HG03025 (cell line): Measurements from ENCODE around the gene NSRP1.
A peak's percentile ranks its signal among the peaks of the same experiment; 100 is the strongest.
"Not testable (repeated sequence)": the region's sequence is repeated elsewhere in the genome, so short reads cannot be mapped to it uniquely, and the experiment has no call there.

ENCODE experiments used
- ATAC-seq: cut with Tn5 transposase; IDR thresholded peaks from one replicate; pipeline ENCODE4 v1.9.1; 2021; ENCODE audit warnings: mild to moderate bottlenecking, moderate library complexity; ENCODE audit not compliant: unreplicated experiment, low FRiP score

Gene NSRP1

DNA sequence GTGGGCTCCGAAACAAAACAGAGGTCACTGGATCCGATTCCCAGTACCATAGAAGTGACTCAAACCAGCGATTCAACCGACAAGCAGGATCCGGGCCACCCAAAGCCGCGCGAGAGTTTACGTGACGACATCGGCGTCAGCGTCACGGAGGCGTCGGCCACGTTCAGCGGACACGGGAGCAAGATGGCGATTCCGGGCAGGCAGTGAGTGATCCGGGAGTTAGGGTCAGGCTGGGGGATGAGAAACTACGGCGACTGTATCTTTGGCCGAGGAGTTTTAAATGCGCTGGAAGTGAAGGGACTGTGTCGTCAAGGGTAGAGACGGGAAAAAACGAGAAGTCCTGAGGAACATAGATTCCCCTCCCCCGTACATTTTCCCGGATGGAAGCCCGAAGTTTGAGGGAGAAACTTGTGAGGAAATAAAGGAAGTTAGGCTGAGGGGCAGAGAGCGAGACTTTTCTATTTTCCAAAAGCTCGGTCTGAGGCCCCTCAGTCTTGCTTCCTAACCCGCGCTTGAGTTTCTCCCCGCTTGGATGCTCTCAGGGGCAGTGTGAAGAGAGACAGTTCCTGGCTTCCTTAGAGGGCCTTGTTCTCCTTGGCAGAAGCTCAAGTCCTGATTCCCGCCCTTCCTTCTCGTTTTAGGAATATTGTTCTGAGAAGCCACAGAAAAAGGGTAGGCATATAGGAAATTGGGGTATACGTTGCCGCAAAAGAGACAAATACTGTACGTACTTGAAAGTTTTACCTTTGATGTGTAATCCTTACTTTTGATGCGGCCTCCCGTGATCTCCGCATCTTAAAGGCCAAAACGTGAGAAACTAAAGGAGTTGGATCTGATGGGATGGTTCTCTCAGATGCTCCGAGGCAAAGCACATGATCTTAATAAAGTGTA, at the start of gene NSRP1:
TSS of gene NSRP1 (plus strand) at position 156 of the 891 bp plus-strand sequence. CDS start at position 184, 28 bp downstream.
- peak; percentile 77 for ATAC-seq

DNA sequence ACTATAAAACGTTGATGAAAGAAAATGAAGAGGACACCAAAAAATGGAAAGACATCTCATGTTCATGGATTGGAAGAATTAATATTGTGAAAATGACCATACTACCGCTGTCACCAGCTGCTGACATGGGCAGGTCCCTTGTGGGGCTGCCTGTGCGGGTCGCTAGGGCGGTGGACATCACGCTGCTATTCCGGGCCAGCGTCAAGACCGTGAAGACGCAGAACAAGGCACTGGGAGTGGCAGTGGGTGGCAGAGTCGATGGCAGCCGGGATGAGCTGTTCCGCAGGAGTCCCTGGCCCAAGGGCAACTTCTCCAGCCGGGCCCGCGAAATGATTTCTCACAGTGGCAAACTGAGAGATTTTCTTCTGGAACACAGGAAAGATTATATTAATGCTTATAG, 48.2 kb upstream of the NSRP1 start:
- no peak for ATAC-seq

DNA sequence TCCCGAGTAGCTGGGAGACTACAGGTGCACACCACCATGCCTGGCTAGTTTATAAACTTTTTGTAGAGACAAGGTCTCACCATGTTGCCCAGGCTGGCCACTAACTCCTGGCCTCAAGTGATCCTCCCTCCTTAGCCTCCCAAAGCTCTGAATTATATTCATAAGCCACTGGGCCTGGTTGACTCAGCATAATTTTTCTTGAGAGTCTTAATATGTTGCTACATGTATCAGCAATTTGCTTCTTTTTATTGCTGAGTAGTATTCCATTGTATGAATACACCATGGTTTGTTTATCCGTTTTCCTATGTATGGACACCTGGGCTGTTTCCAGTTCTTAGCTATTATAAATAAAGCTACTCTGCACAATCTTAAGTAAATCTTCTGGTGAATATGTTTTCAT, 42.4 kb upstream of the NSRP1 start:
- ATAC-seq = no peak

DNA sequence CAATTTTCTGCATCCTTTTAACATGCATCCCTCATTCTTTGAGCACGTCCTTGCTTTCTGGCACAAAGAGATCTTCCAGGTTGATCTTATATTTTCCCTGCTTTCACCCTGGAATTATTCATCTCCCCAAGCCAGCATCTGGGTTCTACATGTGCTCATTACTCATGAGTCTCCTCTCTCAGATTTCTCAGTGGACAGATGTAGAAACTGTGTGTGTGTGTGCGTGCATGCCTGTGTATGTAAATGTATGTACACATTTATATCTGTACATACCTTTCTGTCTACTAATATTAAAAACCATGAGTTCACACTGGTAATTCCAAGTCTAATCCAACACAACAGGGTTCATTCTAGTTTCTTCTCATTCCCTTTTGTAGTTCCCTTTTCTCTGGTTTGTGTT, 41.9 kb upstream of the NSRP1 start:
- no peak for ATAC-seq

DNA sequence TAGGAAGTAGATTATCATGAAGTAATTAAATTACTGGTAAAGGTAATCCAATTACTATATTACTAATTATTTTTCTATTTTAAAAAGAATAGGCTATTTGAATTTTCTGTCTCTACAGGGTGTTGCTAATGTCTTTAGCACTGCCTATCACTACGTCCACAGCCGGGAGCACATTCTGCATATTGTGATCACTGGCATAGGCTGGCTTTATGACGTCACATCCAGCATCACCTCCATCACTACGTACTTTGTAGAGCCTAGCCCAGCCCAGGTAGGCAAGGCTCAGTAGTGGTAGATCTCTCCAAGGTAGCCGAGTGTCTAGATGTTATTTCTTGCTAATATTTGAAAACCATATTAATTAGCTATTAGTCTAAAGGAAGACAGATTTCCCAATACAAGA, 33.8 kb upstream of the NSRP1 start:
- ATAC-seq = no peak

DNA sequence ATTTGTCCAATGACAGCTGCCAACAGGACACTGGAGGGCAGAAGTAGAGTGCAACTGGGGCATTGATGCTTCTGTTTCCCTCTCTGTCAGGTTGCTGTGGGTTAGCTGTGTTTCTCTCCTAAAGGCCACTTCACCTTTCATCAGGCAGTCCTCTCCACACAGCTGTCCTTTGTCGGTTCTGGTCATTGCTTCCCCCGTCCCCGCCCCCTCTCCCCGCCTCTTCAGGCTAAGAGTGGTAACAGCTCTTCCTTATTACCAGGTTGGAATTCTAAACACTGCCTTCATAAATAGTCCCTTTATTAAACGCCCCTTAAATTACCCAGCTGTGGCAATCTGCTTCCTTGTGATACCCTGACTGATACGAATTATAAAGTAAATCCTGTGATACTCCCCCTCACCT, 31.8 kb upstream of the NSRP1 start:
- no peak for ATAC-seq

- ATAC-seq = no peak
Observed at GRCh38 chr17:30086896-30087295, 29.7 kb upstream of the NSRP1 start.

GRCh38 chr17:30087431-30087830, 29.2 kb upstream of the NSRP1 start:
- ATAC-seq = not testable (repeated sequence)

GRCh38 chr17:30091121-30091670, 25.4 kb upstream of the NSRP1 start:
- ATAC-seq = no peak

- no peak for ATAC-seq
Observed at GRCh38 chr17:30091771-30092170, 24.8 kb upstream of the NSRP1 start.

DNA sequence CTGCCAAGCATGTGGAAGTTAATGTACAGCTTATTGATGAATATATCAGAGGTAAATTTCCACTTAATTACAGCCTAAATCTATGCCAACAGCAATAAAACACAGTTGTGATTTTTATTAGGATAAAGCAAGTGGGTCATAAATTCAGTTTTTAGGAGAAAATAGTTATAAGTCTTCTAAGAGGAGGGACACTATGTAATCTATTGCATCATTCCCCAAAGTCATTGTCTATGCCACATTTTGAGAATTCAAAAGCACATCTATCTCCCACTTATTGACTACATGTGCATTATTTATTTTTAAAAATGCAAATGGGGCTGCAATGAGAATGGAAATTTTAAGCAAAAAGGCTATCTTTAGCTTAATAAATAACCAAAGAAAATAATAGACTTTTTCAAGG, 23.7 kb upstream of the NSRP1 start:
- no peak for ATAC-seq

DNA sequence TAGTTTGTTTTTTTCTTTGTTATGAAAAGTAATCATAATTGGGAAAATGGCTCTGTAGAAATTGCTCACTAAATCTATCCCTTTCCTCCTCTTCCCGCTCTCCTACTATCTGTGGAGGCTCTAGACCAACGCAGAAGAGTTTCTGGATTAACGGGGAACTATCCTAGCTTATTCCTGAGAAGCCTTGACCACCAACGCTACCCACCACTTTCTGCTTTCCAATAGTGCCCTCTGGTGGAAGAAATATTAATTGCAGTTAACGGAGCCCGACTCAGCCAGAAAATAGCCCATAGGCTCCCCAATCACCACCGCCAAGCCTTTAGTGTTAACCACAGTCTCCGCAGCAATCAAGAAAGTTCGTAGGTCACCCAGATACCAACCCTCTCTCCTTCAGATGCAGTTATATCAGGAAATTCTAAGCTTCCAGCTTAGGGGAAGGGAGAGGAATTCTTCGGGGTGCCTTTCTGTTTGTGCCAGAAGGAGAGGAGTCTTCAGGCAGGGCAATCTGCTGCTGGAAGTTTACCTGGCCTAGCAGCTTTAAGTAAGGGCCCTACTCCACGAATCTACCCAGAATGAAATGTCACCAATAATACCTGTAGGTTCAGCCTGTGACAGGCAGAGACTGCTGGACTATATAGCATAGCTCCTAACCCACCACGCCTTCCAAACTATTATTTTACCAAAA, 23.0 kb upstream of the NSRP1 start:
- ATAC-seq = no peak

GRCh38 chr17:30095507-30096244, 20.9 kb upstream of the NSRP1 start:
- ATAC-seq = no peak

DNA sequence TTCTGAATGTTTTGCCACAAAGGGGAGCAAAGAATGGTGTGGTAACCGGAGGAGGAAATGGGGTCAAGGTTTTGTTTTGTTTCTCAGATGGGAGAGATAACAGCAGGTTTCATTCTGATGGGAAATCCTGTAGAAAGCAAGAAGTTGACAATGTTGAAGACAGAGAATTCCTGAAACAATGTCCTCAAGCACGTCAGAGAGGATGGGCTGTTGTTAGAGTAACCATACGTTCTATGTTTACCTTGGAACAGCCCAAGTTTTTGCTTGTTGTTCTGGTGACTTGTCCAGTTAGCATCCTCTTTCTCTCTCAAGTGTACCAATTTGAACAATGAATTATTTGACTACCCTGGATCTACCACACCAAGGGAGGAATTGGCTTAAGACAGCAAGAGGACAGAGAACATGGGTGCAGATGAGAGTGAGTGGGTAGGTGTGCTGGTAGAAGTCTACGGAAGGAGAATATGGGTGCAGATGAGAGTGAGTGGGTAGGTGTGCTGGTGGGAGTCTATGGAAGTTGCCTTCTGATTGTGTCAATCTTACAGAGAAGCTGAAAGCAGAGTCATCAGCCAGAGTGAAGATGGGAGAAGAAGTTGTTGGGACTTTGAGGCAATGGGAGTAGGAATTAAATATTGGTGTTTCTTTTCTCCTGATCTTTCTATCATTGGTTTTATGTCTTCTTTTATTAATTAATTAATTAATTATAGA, 14.8 kb upstream of the NSRP1 start:
- ATAC-seq = no peak

DNA sequence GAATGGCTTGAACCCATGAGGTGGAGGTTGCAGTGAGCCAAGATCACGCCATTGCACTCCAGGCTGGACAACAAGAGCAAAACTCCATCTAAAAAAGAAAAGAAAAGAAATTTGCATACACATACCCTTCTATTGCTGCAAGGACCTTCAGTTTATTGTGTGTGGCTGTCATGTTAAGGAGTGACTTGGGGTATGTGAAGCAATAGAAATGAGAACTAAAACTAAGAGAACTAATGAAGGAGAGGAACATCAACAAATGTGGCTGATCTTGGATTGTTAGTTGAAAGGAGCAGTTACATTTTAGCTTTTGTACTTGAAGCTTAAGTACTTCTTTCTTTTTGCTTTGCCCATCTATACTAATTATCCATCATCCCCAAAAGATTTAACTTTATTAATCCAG, 12.7 kb upstream of the NSRP1 start:
- ATAC-seq = no peak

DNA sequence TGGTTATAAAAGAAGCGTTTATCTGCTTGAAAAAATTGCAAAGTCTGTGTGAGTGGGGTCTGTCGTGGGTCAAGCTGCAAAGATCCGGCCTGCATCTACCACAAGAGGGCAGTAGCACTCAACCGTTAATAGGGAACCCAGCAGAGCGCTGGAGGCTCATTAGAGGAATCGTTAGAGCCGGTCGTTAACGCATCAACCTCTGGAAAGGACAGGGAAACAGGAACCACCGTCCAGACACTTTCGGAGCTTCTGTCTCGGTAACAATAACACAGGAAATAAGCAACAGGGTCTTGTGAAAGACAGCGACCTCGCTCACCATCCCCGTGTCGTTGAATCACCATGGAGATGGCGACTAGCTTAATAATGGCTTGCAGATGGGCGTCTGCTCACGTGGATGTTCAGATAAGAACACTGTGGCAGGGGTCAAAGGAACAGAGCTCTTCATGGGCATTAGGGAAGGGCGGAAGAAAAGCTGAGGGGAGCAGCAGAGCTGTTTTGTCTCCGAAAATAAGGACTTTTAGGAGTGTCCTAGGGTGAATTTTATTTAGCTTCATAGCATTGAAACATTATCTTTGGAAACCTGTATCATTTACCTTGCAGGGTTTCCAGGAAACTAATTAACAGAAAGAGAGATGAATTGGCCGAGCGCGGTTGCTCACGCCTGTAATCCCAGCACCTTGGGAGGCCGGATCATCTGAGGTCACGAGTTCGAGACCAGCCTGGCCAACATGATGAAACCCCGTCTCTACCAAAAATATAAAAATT, 11.9 kb upstream of the NSRP1 start:
- ATAC-seq = no peak

DNA sequence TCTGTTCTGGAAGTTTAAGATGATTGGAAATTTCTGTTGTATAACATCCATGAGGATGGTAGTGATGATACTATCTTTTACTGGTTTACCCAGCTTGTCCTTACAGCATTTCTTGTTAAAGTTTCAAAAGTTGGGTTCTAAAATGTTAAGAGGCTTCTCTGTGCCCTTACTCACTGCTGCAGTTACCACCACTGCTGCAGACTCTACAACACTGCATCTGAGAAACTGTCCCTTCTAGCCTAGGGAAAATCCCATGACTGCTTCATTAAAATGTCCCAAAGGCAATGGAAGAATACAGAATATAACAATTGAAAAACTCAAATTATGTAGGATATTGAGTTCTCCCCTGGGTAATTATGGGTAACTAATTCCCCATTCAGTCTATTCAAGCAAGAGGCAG, 3.8 kb upstream of the NSRP1 start:
- ATAC-seq = no peak

DNA sequence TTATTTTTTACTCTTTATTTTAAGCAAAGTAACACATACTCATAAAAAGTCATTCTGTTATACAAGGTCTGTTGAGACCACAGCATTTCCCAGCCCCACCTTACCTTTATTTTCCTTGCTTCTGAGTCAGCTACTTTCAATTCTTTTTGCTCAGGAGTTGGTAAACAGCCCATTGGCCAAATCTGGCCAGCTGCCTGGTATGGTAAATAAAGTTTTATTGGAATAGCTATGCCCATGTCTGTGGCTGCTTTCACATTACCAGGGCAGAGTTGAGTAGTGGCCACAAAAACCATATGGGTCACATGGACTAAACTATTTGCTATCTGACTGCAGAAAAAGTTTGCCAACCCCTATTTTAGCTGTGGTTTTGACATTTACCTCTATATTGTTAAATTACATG, 3.4 kb upstream of the NSRP1 start:
- ATAC-seq = no peak

DNA sequence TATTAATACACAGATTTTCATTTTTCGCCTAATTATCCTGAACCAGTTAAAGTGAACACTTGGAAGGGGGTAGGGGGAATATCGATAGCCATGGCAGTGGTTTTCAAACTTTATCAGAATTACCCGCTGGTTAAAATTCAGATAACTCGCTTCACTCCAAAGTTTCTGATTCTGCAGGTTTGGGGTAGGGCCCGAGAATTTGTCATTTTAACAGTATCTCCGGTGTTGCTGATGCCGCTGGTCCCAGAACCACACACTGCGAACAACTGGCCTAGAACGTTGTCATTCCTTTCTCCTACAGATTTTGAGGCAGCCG, 313 bp upstream of the NSRP1 start:
- no peak for ATAC-seq

DNA sequence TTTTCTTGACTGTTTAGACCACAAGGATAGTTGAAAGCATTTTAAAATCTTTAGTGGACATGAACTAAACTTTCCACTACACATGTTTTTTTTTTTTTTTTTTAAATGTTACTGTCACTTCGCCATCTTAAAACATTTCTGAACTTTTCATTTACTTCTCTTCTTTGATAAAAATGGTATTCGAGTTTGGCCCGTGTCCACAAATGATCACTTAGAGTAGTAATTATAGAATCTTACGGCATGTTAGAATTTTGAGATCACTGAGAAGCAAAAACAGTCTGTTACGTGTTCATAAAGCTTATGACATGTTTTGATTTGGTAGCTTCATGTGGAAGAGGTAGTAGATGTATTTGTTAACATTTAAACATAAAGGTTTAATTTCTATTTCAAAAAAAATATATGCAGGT, 1.1 kb downstream of the NSRP1 start:
- ATAC-seq = no peak
